Astrocyte of the cerebellum (primary cell): ENCODE measurements around the gene PCDH9.

ENCODE experiments used
- DNase-seq: peaks from one replicate; pipeline ENCODE4 v3.0.0-alpha.2; 2011; ENCODE audit warnings: low read depth
- H3K4me3 ChIP-seq: 2 replicates; pipeline ENCODE4 v1.5.1; 2011; ENCODE audit warnings: mild to moderate bottlenecking, low read depth, low read length, moderate library complexity
- in situ Hi-C: cut with HindIII; loops from 2 replicates; pipeline ENCODE4 v1.10.0; 2017; ENCODE audit warnings: low sequenced_read_pairs
- TF ChIP-seq, protein P1 (sequence below): IDR thresholded peaks from 2 replicates; pipeline ENCODE4 v1.5.1; 2012; ENCODE audit warnings: low read length, low read depth, moderate library complexity, mild to moderate bottlenecking; ENCODE audit errors: missing control alignments

Gene PCDH9

GRCh38 chr13:67200183-67200582 lies 30.0 kb downstream of the PCDH9 start:
- in situ Hi-C loops, result no loop called here
- TF ChIP-seq, protein P1, sequence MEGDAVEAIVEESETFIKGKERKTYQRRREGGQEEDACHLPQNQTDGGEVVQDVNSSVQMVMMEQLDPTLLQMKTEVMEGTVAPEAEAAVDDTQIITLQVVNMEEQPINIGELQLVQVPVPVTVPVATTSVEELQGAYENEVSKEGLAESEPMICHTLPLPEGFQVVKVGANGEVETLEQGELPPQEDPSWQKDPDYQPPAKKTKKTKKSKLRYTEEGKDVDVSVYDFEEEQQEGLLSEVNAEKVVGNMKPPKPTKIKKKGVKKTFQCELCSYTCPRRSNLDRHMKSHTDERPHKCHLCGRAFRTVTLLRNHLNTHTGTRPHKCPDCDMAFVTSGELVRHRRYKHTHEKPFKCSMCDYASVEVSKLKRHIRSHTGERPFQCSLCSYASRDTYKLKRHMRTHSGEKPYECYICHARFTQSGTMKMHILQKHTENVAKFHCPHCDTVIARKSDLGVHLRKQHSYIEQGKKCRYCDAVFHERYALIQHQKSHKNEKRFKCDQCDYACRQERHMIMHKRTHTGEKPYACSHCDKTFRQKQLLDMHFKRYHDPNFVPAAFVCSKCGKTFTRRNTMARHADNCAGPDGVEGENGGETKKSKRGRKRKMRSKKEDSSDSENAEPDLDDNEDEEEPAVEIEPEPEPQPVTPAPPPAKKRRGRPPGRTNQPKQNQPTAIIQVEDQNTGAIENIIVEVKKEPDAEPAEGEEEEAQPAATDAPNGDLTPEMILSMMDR, result no peak
- DNase-seq, result no peak
- no peak overlapping the region for H3K4me3 ChIP-seq

- no peak overlapping the region for H3K4me3 ChIP-seq
- in situ Hi-C loops, result no loop called here
- DNase-seq, result no peak
- TF ChIP-seq, protein P1, result no peak
These were observed 32.4 kb downstream of the PCDH9 start for GRCh38 chr13:67197704-67198103.

GRCh38 chr13:67193979-67194378 lies 36.2 kb downstream of the PCDH9 start:
- in situ Hi-C loops, result no loop called here
- TF ChIP-seq, protein P1, result no peak
- no peak for DNase-seq
- H3K4me3 ChIP-seq, result no peak overlapping the region

GRCh38 chr13:67192751-67193150 lies 37.4 kb downstream of the PCDH9 start:
- TF ChIP-seq, protein P1, result no peak
- in situ Hi-C loops, result no loop called here
- H3K4me3 ChIP-seq, result no peak overlapping the region
- DNase-seq, result no peak

DNA sequence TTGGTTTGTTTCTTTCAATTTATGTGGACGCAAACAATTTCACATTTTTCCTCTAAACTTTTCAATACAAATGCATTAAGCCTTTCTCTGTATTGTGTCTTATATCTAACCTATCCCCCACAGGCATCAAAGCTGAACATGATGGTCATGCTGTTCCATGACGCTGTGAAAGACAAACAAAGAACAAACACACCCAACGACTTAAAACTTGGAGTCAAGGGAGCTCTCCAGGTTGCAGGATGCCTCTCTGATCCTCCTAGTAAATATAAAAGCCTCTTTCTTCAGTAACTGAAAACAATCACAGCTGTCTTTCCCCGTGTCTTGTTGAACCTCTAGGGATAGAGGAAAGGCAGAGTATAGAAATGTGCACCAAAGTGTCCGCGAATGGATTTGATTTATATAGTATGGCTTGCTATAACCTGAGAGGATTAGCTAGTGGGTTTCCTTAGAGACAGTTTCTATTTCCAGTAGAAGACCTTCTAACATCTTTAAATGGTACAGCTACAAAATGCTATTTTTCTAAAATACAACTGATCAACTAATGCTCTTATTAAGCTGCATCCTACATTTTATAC lies 43.1 kb downstream of the PCDH9 start:
- no peak for DNase-seq
- H3K4me3 ChIP-seq, result no peak overlapping the region
- in situ Hi-C loops, result no loop called here
- TF ChIP-seq, protein P1, result no peak

GRCh38 chr13:67184247-67184646 lies 45.9 kb downstream of the PCDH9 start:
- in situ Hi-C loops, result no loop called here
- DNase-seq, result no peak
- no peak overlapping the region for H3K4me3 ChIP-seq
- TF ChIP-seq, protein P1, result no peak
